Psoas muscle (tissue), 8 donors: ENCODE measurements around the gene CPAMD8. TPM values are rescaled to one million over a fixed set of nuclear protein-coding genes. Genes with fewer than 3 reads are reported as not detected.

Experiments
- ATAC-seq, 4 donors: fragments of 200-7000 bp; cut with Tn5 transposase; one replicate each; pipeline ENCODE4 v1.9.1; 2020; ENCODE audit warnings: moderate library complexity in 3 of 4, mild to moderate bottlenecking in 2 of 4
- DNase-seq, 2 donors: peaks; one replicate each; pipeline ENCODE4 v3.0.0-alpha.2; 2020
- H3K27ac ChIP-seq: fragments of 200-600 bp; one replicate; pipeline ENCODE4 v1.8.0; 2022
- H3K27me3 ChIP-seq, 3 donors: fragments of 200-600 bp in 1 of 3; one replicate each; pipeline versions ENCODE4 v1.6.1 to v1.8.0; 2013 to 2022; ENCODE audit warnings: low read length in 2 of 3, mild to moderate bottlenecking in 2 of 3, moderate library complexity in 1 of 3; ENCODE audit not compliant: insufficient read depth in 3 of 3
- H3K36me3 ChIP-seq, 2 donors: fragments of 200-600 bp in 1 of 2; one replicate each; pipeline versions ENCODE4 v1.6.1 to v1.8.0; 2013 to 2022; ENCODE audit warnings: low read depth in 1 of 2, mild to moderate bottlenecking in 1 of 2, moderate library complexity in 1 of 2; ENCODE audit not compliant: insufficient read depth in 1 of 2
- H3K4me1 ChIP-seq: fragments of 200-600 bp; one replicate; pipeline ENCODE4 v1.8.0; 2022
- H3K4me3 ChIP-seq: fragments of 200-600 bp; one replicate; pipeline ENCODE4 v1.8.0; 2022; ENCODE audit warnings: mild to moderate bottlenecking
- H3K9me3 ChIP-seq: fragments of 200-600 bp; one replicate; pipeline ENCODE4 v1.8.0; 2022
- CTCF ChIP-seq: fragments of 200-600 bp; IDR thresholded peaks from one replicate; pipeline ENCODE4 v1.8.0; 2022; ENCODE audit warnings: antibody characterized with exemption
- WGBS, 3 donors: extraction: QIAGEN DNeasy Blood & Tissue Kit; methylation state at CpG; one replicate each; pipeline versions ENCODE4 v1.1.6 to v1.1.7; 2013; 5-methylcytosine and 5-hydroxymethylcytosine counted together
- intact Hi-C, 2 donors: fragments of 100-400 bp; cut with DNase I; formaldehyde crosslinking; loops; one replicate each; pipeline versions ENCODE4 v1.11.0 to v1.14.2; 2022
- long read RNA-seq, 2 donors: library from polyadenylated mRNA; unstranded; transcript quantifications; one replicate each; pipeline ENCODE4 v2.0.0, GENCODE V29; 2021
- polyA plus RNA-seq, 3 donors: library from polyadenylated mRNA; stranded (reverse); fragments of 200-250 nt; gene quantifications; one replicate each; pipeline ENCODE4 v1.2.3, GENCODE V29; 2013
- total RNA-seq, 4 donors: library from RNA; stranded (reverse); fragmentation: NEBNext Ultra II Directional in 2 of 4; extraction: Animal tissue kit (Norgen Biotek cat#: 25700) in 2 of 4; gene quantifications; one replicate each; pipeline versions ENCODE4 v1.2.1 to v1.2.4, GENCODE V29; 2021 to 2023
- donor health status: healthy with polysubstance abuse.
- donor health status: DM: no; HTN: no; CAD: no; lungs with moderate emphysema.
- donor health status: Bipolar disorder and iron deficiency.
- donor health status: healthy.
- donor health status: DM: yes; HTN: yes; CAD: no.
- donor health status: DM: no; HTN: no; CAD: no.
- donor health status: DM: no; HTN: no; CAD: no.
- donor health status: DM: yes; HTN: yes; CAD: no.

CPAMD8 gene
- 1 to 10 TPM; 3.2 to 9.9 (median 8.0) TPM for total RNA-seq
- polyA plus RNA-seq = 1 to 10 TPM; 4.5 to 9.8 (median 9.0) TPM
- long read RNA-seq, donor 1, partial matches to known transcripts = 1 of 3 reads
- long read RNA-seq, donor 1, other reads (novel, unspliced or antisense) = 1 of 3 reads
- long read RNA-seq, donor 2, partial matches to known transcripts = 2 of 10 reads
- long read RNA-seq, donor 2, other reads (novel, unspliced or antisense) = 8 of 10 reads

GRCh38 chr19:17026706-17027534 is at the start of gene CPAMD8:
Gene CPAMD8, minus strand, starts transcription at chr19:17026810. Its CDS starts 168 bp downstream, at chr19:17026642.
- intact Hi-C loops = no loop called here
- no peak for DNase-seq
- Histone ChIP-seq H3K9me3 (peaks cover 12% of the 10 kb centered on the region), H3K4me3 (peak within 1 kb of the TSS; percentile 39), H3K27me3 (peaks cover 0 to 58% (median 25%) of the 10 kb centered on the region in 3 donors), H3K4me1 (no peaks in the 10 kb centered on the region), H3K27ac (no peak within 1 kb of the TSS), H3K36me3 (no peaks in the 10 kb centered on the region)
- no peak for ATAC-seq
- 1 to 13% (median 3%) methylated on average over 20 to 61 of the region's 67 CpGs for WGBS, 3 donors
- no peak for TF ChIP-seq CTCF

DNA sequence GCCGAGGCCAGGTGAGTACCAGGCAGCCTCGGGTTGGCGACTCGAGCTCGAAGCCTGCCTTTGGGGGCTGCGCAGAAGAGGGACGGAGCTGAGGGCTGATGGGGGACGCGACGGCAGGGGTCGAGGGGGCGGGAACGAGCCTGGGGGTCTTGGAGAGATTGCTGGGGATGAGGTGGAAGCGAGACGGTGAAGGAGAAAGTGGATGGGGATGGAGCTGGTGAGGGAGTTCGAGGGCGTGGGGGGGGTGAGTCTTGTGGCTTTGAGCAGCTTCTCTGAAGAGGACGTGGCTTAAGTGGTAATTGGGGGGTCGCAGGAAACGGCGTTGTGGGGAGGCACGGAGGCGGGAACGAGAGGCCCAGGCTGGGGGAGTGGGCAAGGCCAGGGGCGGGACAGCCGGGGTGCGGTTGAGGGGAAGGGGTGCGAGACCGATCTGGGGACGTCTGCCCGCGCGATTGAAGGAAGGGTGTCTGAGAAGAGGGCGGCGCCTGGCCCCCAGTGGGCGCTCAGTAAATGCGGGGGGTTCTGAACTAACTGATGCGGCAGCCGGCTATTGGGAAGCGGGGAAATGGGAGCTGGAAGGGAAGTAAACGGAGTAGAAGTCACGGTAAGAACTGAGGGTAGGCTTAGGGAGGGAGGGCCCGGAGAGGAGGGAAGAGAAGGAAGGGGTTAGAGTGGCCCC is 49.4 kb upstream of the CPAMD8 start:
- peaks cover 0 to 16% of the 10 kb centered on the region in 2 donors for H3K36me3 ChIP-seq
- TF ChIP-seq CTCF = no peak
- DNase-seq (peak; percentile 36 to 70), ATAC-seq (no peak)
- no peaks in the 10 kb centered on the region for H3K9me3 ChIP-seq
- no peaks in the 10 kb centered on the region for H3K27me3 ChIP-seq
- 1 to 2% (median 1%) methylated on average over 37 to 43 of the region's 43 CpGs for WGBS, 3 donors
- H3K4me3 ChIP-seq = peak overlapping the region; percentile 91
- peaks cover 22% of the 10 kb centered on the region for H3K4me1 ChIP-seq
- intact Hi-C loops = loop anchor here (1.0 to 5.0 kb wide), 3 partner anchors 59 to 139 kb away; partner anchors contain the start of gene USE1 (in 1 of the 2)
- H3K27ac ChIP-seq = peak overlapping the region; percentile 46

GRCh38 chr19:17075035-17075863 is 48.6 kb upstream of the CPAMD8 start, which contains the start of the genes HAUS8 and MYO9B:
Gene HAUS8, minus strand, starts transcription at chr19:17075452. Its CDS starts 30 bp downstream, at chr19:17075422.
Gene MYO9B, plus strand, starts transcription at chr19:17075777. Its CDS starts 25,941 bp downstream, at chr19:17101718.
- 0 to 1% (median 0%) methylated on average over 84 to 103 of the region's 103 CpGs for WGBS, 3 donors
- peaks cover 21% of the 10 kb centered on the region for H3K4me1 ChIP-seq

More at GRCh38 chr19:17075035-17075863, 48.6 kb upstream of the CPAMD8 start, which contains the start of the genes HAUS8 and MYO9B:
- Histone ChIP-seq H3K4me3 (peak within 1 kb of the TSS; percentile 91), H3K27ac (peak within 1 kb of the TSS; percentile 81), H3K27me3 (no peaks in the 10 kb centered on the region), H3K9me3 (no peaks in the 10 kb centered on the region), H3K36me3 (peaks cover 0 to 23% of the 10 kb centered on the region in 2 donors)
- intact Hi-C loops = loop anchor here (1.0 to 5.0 kb wide), 2 partner anchors 62 to 140 kb away; partner anchors contain the start of gene USE1 (in 1 of the 2)
- DNase-seq = peak; percentile 99 to 100
- TF ChIP-seq CTCF = no peak
- peak; percentile 97 to 99 (median 98) for ATAC-seq
